GM12878 (cell line): ENCODE data around the gene ADCY5. TPM values are rescaled to one million over a fixed set of nuclear protein-coding genes. Genes with fewer than 3 reads are reported as not detected.

Source experiments
- ATAC-seq: fragments of 200-7000 bp; cut with Tn5 transposase; 3 replicates; pipeline ENCODE4 v1.9.1; 2020; ENCODE audit warnings: mild to moderate bottlenecking, moderate library complexity
- BruUV-seq: library from RNA; stranded (reverse); fragments of 400-500 nt; replicated peaks from 2 replicates; lab custom pipeline; 2021; lab: Mats Ljungman, UMichigan
- CTCF ChIA-PET: fragments of 300-600 bp; sonication (Branson Sonifier 250); formaldehyde crosslinking; extraction: SDS; loops from one replicate; lab custom pipeline; 2021; ENCODE audit warnings: inconsistent platforms; lab: Yijun Ruan, JAX
- POLR2A ChIA-PET: fragments of 350-600 bp; formaldehyde crosslinking; extraction: SDS; loops from one replicate; lab custom pipeline; 2021; ENCODE audit warnings: inconsistent platforms; lab: Charles Lee
- RAD21 ChIA-PET: fragments of 300-600 bp; sonication (Branson Sonifier 250); formaldehyde crosslinking; loops from one replicate; lab custom pipeline; 2023; ENCODE audit warnings: antibody characterized with exemption; ENCODE audit not compliant: unreplicated experiment; lab: Charles Lee
- SMC1A ChIA-PET: fragments of 300-600 bp; sonication (Branson Sonifier 250); formaldehyde crosslinking; loops from one replicate; lab custom pipeline; 2023; ENCODE audit not compliant: unreplicated experiment, uncharacterized antibody; lab: Charles Lee
- DNase-seq: peaks from one replicate; pipeline ENCODE4 v3.0.0-alpha.2; 2011; ENCODE audit warnings: low read depth, low spot score
- FAIRE-seq: peaks from 3 replicates; lab custom pipeline; 2011; peaks lifted over from hg19 to GRCh38; lab: Jason Lieb, UNC
- H2AFZ ChIP-seq: 2 replicates; pipeline ENCODE4 v1.6.0; 2011; ENCODE audit warnings: low read depth, low read length, control low read depth; ENCODE audit not compliant: control insufficient read depth
- H3K27ac ChIP-seq: 2 replicates; pipeline ENCODE4 v1.5.1; 2011; ENCODE audit warnings: control low read depth; ENCODE audit not compliant: control insufficient read depth, insufficient read depth
- H3K27me3 ChIP-seq, 2 experiments: replicated peaks in 1 of 2; 2 replicates each; pipeline versions ENCODE4 v1.6.0 to v1.6.1; 2011; ENCODE audit warnings: low read length in 1 of 2; ENCODE audit not compliant: control insufficient read depth in 2 of 2, insufficient read depth in 2 of 2
- H3K36me3 ChIP-seq, 2 experiments: 2 replicates each; pipeline ENCODE4 v1.5.1; 2011; ENCODE audit warnings: low read length in 1 of 2; ENCODE audit not compliant: control insufficient read depth in 2 of 2, insufficient read depth in 2 of 2
- H3K4me1 ChIP-seq: 2 replicates; pipeline ENCODE4 v1.6.1; 2011; ENCODE audit warnings: mild to moderate bottlenecking, low read length, moderate library complexity, mixed read lengths; ENCODE audit not compliant: control insufficient read depth, insufficient read depth
- H3K4me2 ChIP-seq: 2 replicates; pipeline ENCODE4 v1.6.0; 2011; ENCODE audit warnings: control low read depth; ENCODE audit not compliant: control insufficient read depth, insufficient read depth
- H3K4me3 ChIP-seq: fragments of 200-600 bp; sonication (generic); 2 replicates; pipeline ENCODE4 v1.5.1; 2016
- H3K79me2 ChIP-seq: 2 replicates; pipeline ENCODE4 v1.6.0; 2011; ENCODE audit warnings: low read length; ENCODE audit not compliant: control insufficient read depth, insufficient read depth
- H3K9ac ChIP-seq: 2 replicates; pipeline ENCODE4 v1.8.0; 2011; ENCODE audit warnings: low read length, control low read depth, mixed read lengths; ENCODE audit not compliant: control insufficient read depth, insufficient read depth
- H3K9me3 ChIP-seq: replicated peaks from 3 replicates; pipeline ENCODE4 v1.5.1; 2011; ENCODE audit warnings: mild to moderate bottlenecking, low read length; ENCODE audit not compliant: control insufficient read depth, insufficient read depth
- H4K20me1 ChIP-seq: 2 replicates; pipeline ENCODE4 v1.6.0; 2011; ENCODE audit not compliant: control insufficient read depth, insufficient read depth
- ETV6 ChIP-seq, 2 experiments: fragments of 450-650 bp in 1 of 2; IDR thresholded peaks in 1 of 2; conservative IDR thresholded peaks in 1 of 2; 2 replicates each; pipeline ENCODE4 v1.6.1; 2014; ENCODE audit warnings: antibody characterized with exemption in 1 of 2, borderline replicate concordance in 1 of 2, low read depth in 1 of 2, mild to moderate bottlenecking in 1 of 2, moderate library complexity in 1 of 2
- POLR2AphosphoS5 ChIP-seq: IDR thresholded peaks from 2 replicates; pipeline ENCODE4 v1.6.1; 2011; ENCODE audit warnings: mild to moderate bottlenecking, low read length, inconsistent platforms
- YY1 ChIP-seq: IDR thresholded peaks from 2 replicates; pipeline ENCODE4 v1.6.1; 2011; ENCODE audit warnings: low read depth, mild to moderate bottlenecking, low read length
- ZNF217 ChIP-seq: fragments of 450-650 bp; IDR thresholded peaks from 2 replicates; pipeline ENCODE4 v1.6.1; 2017; ENCODE audit warnings: antibody characterized with exemption, mild to moderate bottlenecking
- WGBS: methylation state at CpG from one replicate; pipeline ENCODE4 v1.1.6; 2016; ENCODE audit warnings: low lambda C conversion rate; ENCODE audit not compliant: insufficient replicate concordance, insufficient coverage; ENCODE audit errors: missing lambda C conversion rate; 5-methylcytosine and 5-hydroxymethylcytosine counted together
- in situ Hi-C: fragments of 300-500 bp; cut with MboI; formaldehyde crosslinking; loops from 9 replicates; pipeline ENCODE4 v1.14.3; 2018; ENCODE audit warnings: mixed read lengths
- intact Hi-C: fragments of 100-400 bp; cut with micrococcal nuclease; formaldehyde crosslinking; loops from one replicate; pipeline ENCODE4 v1.14.2; 2022; ENCODE audit not compliant: unreplicated experiment
- polyA plus RNA-seq, 11 experiments: library from polyadenylated mRNA; depleted of rRNA in 4 of 11; unstranded in 6 of 11; stranded (reverse) in 5 of 11; fragments of >200 nt; fragmentation: Nextera tagmentation in 4 of 11; fragmentation: Illumina TruSeq in 1 of 11; extraction: Ambion mirVana in 4 of 11; extraction: Trizol in 1 of 11; gene quantifications; 1 replicate in 1 of 11; 2 replicates in 10 of 11; pipeline versions ENCODE4 v1.2.1 to v1.2.3, GENCODE V29; 2011 to 2016; ENCODE audit warnings: inconsistent platforms in 2 of 11, missing spikeins in 2 of 11, low read depth in 1 of 11
- total RNA-seq, 4 experiments: library from RNA; depleted of rRNA in 3 of 4; stranded (reverse); fragments of >200 nt in 3 of 4; fragmentation: Illumina TruSeq in 1 of 4; extraction: Trizol in 1 of 4; gene quantifications; 2 replicates each; pipeline versions ENCODE4 v1.2.1 to v1.2.3, GENCODE V29; 2013 to 2021
- TF ChIP-seq, protein P1 (sequence below): fragments of 450-650 bp; IDR thresholded peaks from 2 replicates; pipeline ENCODE4 v1.6.1; 2017; ENCODE audit warnings: borderline replicate concordance
- TF ChIP-seq, protein P2 (sequence below): IDR thresholded peaks from 2 replicates; pipeline ENCODE4 v1.6.1; 2011; ENCODE audit warnings: low read depth, mild to moderate bottlenecking, low read length, moderate library complexity, borderline replicate concordance; ENCODE audit errors: extremely low read depth
- TF ChIP-seq, protein P3 (sequence below): IDR thresholded peaks from 2 replicates; pipeline ENCODE4 v1.6.1; 2011; ENCODE audit warnings: borderline replicate concordance, low read depth, mild to moderate bottlenecking, moderate library complexity, low read length; ENCODE audit not compliant: insufficient read depth, poor library complexity, severe bottlenecking

ADCY5 gene
- total and polyA plus RNA-seq, 10 of the 15 experiments (the other 5 are each of a cell fraction or from before 2014, with no cell fraction given) = under 0.01 to 0.24 (median 0.02) TPM; not detected in 4

DNA sequence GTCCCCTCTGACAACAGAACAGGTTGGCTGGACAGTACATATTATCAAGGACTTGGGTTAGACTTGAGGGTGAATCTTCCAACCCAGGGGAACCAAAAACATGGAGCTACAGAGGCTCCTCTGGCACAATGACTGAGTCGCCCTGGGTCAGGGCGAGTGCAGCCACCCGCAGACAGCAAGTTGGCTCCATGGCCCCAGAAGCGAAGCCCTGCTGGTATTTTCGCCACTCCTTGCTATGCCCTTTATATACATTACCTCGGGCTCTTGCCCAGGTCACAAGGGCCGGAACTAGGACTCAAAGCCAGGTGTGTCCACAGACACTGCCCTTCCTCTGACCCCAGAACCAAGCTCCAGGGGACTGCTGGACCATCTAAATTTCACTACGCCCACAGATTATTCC lies 64.6 kb downstream of the ADCY5 start:
- BruUV-seq = no TSS peak
- SMC1A ChIA-PET = no interaction called here
- Histone ChIP-seq H3K4me3 (no peak overlapping the region), H3K4me1 (no peaks in the 10 kb centered on the region), H3K36me3 (no peaks in the 10 kb centered on the region), H2AFZ (no peak overlapping the region), H3K79me2 (no peaks in the 10 kb centered on the region), H3K9me3 (no peaks in the 10 kb centered on the region), H3K9ac (no peak overlapping the region), H3K4me2 (no peak overlapping the region), H3K27ac (no peak overlapping the region), H4K20me1 (no peaks in the 10 kb centered on the region), H3K27me3 (peaks cover 0 to 2% of the 10 kb centered on the region in 2 experiments; a peak in 2 of 4 replicates)
- TF ChIP-seq POLR2AphosphoS5 (no peak), ZNF217 (no peak), YY1 (no peak), ETV6 (conservative IDR thresholded peaks at IDR 0.05 in 1 of 2, IDR thresholded peaks at IDR 0.05 in 1 of 2; ENCODE audit: borderline replicate concordance in 1 of 2, low read depth in 1 of 2) (no peak)
- TF ChIP-seq, protein P1, sequence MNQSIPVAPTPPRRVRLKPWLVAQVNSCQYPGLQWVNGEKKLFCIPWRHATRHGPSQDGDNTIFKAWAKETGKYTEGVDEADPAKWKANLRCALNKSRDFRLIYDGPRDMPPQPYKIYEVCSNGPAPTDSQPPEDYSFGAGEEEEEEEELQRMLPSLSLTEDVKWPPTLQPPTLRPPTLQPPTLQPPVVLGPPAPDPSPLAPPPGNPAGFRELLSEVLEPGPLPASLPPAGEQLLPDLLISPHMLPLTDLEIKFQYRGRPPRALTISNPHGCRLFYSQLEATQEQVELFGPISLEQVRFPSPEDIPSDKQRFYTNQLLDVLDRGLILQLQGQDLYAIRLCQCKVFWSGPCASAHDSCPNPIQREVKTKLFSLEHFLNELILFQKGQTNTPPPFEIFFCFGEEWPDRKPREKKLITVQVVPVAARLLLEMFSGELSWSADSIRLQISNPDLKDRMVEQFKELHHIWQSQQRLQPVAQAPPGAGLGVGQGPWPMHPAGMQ = no peak
- TF ChIP-seq, protein P2, sequence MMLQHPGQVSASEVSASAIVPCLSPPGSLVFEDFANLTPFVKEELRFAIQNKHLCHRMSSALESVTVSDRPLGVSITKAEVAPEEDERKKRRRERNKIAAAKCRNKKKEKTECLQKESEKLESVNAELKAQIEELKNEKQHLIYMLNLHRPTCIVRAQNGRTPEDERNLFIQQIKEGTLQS = no peak
- TF ChIP-seq, protein P3, sequence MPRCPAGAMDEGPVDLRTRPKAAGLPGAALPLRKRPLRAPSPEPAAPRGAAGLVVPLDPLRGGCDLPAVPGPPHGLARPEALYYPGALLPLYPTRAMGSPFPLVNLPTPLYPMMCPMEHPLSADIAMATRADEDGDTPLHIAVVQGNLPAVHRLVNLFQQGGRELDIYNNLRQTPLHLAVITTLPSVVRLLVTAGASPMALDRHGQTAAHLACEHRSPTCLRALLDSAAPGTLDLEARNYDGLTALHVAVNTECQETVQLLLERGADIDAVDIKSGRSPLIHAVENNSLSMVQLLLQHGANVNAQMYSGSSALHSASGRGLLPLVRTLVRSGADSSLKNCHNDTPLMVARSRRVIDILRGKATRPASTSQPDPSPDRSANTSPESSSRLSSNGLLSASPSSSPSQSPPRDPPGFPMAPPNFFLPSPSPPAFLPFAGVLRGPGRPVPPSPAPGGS = no peak
- in situ Hi-C loops (no loop called here), intact Hi-C loops (no loop called here)
- 23% methylated on average over 8 of the region's 8 CpGs for WGBS
- DNase-seq (no peak), FAIRE-seq (no peak), ATAC-seq (no peak)
- RAD21 ChIA-PET = no interaction called here
- CTCF ChIA-PET = no interaction called here
- POLR2A ChIA-PET = no interaction called here
